Astrocyte of the spinal cord (primary cell): ENCODE results near the gene C15orf61.

Source experiments
- DNase-seq: peaks from one replicate; pipeline ENCODE4 v3.0.0; 2011; ENCODE audit warnings: low read depth, low spot score
- H3K4me3 ChIP-seq: 2 replicates; pipeline ENCODE4 v1.5.1; 2011; ENCODE audit warnings: low read depth, mild to moderate bottlenecking, low read length, moderate library complexity
- CTCF ChIP-seq: IDR thresholded peaks from 2 replicates; pipeline ENCODE4 v1.5.1; 2012; ENCODE audit warnings: low read depth, mild to moderate bottlenecking, low read length, inconsistent platforms
- in situ Hi-C: cut with HindIII; loops from 2 replicates; pipeline ENCODE4 v1.10.0; 2017; ENCODE audit warnings: low sequenced_read_pairs

The C15orf61 gene

DNA sequence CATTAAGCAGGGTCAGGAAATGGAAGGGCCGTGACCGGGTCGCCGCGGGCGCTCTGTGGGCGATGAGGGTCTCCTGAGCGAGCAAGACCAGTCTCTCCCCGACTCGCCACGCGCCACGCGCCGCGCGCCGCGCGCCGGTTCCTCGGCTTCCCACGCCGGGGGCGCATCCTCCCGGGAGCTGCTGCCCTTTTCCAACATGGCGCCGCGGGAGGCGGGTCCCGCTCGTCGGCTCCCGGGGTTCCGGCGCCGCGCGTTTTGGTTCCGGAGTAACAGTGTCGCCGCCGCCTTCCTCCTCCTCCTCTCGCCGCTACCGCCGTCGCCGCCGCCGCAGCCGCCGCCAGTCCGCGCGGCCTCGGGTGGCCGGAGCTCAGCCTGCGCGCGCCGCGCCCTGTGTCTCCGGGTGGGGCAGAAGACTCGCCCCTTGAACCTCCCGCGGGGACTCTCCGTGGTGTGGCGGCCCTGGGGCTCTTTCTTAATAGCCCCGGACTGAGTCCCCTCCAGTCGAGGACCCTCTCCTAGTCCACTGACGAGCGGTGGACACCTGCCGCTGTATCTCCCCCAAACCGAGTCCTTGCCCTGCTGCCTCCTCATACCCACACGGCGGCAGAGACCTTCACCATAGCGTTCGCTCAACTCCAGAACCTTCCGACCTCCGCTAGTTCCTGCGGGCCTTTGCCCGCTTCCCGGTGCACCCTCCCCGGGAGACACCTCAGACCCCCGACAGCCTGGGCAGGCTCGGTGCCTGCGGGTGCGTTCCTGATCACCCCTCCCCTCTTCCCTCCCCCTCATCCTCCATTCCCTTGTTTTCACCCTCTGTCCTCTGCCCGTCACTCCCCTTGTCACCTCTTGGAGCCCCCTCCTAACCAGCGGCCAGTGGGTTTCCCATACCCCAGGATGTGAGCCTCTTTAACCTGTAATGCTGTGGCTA is 21.8 kb downstream of the C15orf61 start, which contains the start of gene MAP2K5:
Gene MAP2K5, plus strand, starts transcription at position 284 of the 928 bp plus-strand sequence. Its CDS starts 633 bp downstream, at position 917.
- in situ Hi-C loops = no loop called here
- peak within 1 kb of the TSS; percentile 68 for H3K4me3 ChIP-seq
- DNase-seq = peak; percentile 69
- TF ChIP-seq CTCF = no peak

GRCh38 chr15:67543348-67543718 is 22.4 kb downstream of the C15orf61 start:
- in situ Hi-C loops = no loop called here
- TF ChIP-seq CTCF = no peak
- H3K4me3 ChIP-seq = peak overlapping the region; percentile 68
- no peak for DNase-seq

DNA sequence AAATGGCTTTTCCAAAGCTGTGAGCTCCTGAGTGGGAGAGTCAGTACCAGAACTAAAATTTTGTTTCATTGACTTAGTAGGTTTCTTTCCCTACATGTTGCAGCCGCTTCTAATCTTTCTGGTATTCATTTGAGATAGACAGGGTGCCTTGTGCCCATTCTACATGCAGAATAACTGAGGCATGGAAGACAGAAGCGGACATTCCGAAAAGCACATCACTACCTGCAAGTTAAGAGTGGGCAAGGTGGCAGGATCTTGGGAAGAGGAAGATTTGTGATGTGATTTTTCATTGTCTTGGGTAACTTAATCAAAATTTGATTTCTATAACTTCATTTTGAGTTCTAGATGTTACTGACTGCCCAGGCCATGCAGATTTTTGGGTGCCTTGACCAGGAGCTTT is 23.5 kb downstream of the C15orf61 start:
- TF ChIP-seq CTCF = no peak
- no peak for DNase-seq
- in situ Hi-C loops = no loop called here
- H3K4me3 ChIP-seq = no peak overlapping the region

- H3K4me3 ChIP-seq = no peak overlapping the region
- in situ Hi-C loops = no loop called here
- no peak for DNase-seq
- no peak for TF ChIP-seq CTCF
Observed at GRCh38 chr15:67545864-67546263, 24.9 kb downstream of the C15orf61 start.

DNA sequence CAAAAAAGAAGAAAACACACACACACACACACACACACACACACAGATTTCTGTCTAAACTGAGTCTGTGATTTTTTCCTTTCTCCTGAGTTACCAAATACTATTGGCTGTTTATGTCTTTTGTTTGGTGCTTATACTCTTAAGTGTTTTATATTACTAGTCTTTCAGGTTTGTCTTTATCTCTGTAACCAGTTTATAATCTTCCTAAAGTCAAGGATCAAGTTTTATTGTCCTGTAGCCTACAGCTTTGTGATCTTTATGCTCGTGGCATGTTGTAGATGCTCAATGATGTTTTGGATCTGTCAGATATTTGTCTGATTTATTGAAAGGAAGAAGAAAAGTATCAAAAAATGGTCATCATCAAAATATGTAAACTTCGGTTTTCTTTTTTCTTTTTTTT is 26.1 kb downstream of the C15orf61 start:
- in situ Hi-C loops = no loop called here
- no peak for TF ChIP-seq CTCF
- DNase-seq = no peak
- H3K4me3 ChIP-seq = no peak overlapping the region

DNA sequence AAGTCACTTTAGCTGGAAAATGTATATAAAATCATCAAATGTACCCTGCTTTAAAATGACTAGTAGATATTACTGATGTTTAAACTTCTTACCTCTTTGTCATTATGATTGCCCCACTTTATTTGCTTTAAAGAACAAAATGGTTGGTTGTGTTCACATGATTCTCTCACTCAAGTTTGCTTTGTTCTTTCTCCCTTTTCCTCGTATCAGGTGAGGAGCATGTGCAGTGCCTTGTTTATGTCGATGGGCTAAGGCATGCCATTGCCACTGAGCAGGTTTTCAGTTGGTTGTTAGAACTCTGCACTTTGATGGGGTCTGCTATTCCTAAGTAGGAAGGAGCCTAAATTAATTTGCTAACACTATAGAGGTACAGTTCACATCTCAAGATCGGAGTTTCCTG is 26.9 kb downstream of the C15orf61 start:
- DNase-seq = no peak
- in situ Hi-C loops = no loop called here
- no peak overlapping the region for H3K4me3 ChIP-seq
- TF ChIP-seq CTCF = no peak
